Right lobe of liver (tissue), 4 donors: ENCODE data around the gene PRR5L.

Source experiments
- CTCF ChIP-seq, 4 donors: fragments of 200-600 bp in 3 of 4; fragments of 450-650 bp in 1 of 4; IDR thresholded peaks; one replicate each; pipeline versions ENCODE4 v1.5.1 to v1.8.0; 2016 to 2022; ENCODE audit warnings: antibody characterized with exemption in 4 of 4, mild to moderate bottlenecking in 2 of 4
- POLR2A ChIP-seq: fragments of 450-650 bp; IDR thresholded peaks from one replicate; pipeline ENCODE4 v1.6.1; 2017; ENCODE audit warnings: antibody characterized with exemption, mild to moderate bottlenecking
- donor health status: DM: no; HTN: no; CAD: no.
- donor health status: DM: no; HTN: no; CAD: no.
- donor health status: DM: no; HTN: yes; CAD: no.

GRCh38 chr11:36270701-36271100 lies 25.4 kb upstream of the PRR5L start:
- TF ChIP-seq CTCF (IDR thresholded peaks at IDR 0.05) (no peak), POLR2A (no peak)
